NCI-H146 treated with DMSO at 0.1 percent for 48 hours (cell line): ENCODE measurements around the gene PTPRC.
A peak's percentile ranks its signal among the peaks of the same experiment; 100 is the strongest.

Experiments used
- DNase-seq: peaks from one replicate; lab custom pipeline; 2025; ENCODE audit not compliant: unreplicated experiment; lab: John Stamatoyannopoulos, UW

Gene PTPRC

DNA sequence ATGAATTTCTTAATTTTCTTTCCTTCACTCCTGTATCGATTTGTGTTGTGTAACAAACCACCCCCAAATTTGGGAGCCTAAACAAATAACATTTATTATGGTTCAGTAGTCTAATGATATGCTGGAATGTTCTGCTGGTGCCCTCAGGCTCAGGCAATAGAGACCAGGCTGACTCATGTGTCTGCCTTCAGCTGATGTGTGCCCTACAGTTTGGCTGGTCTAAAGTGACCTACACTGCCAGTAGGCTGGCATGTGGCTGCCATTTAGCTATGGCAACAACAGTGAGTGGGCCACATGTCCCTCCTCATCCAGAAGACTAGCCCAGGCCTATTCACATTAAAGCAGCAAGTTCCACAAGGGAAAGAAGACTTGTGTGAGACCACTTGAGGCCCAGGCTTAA, 115.8 kb downstream of the PTPRC start:
- DNase-seq: no peak

DNA sequence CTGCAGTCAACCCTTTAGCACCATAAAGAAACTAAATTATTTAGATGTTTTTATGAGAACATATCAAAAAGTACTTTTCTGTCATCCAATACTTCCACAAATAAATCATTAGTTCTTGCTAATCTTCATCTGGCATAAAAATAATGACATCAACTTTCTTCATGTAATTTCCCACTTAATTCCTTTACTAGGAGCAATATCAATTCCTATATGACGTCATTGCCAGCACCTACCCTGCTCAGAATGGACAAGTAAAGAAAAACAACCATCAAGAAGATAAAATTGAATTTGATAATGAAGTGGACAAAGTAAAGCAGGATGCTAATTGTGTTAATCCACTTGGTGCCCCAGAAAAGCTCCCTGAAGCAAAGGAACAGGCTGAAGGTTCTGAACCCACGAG, 116.9 kb downstream of the PTPRC start:
- no peak for DNase-seq

DNA sequence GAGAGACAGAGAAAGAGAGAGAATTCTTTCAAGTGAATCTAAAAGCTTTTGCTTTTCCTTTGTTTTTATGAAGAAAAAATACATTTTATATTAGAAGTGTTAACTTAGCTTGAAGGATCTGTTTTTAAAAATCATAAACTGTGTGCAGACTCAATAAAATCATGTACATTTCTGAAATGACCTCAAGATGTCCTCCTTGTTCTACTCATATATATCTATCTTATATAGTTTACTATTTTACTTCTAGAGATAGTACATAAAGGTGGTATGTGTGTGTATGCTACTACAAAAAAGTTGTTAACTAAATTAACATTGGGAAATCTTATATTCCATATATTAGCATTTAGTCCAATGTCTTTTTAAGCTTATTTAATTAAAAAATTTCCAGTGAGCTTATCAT, 117.6 kb downstream of the PTPRC start:
- no peak for DNase-seq

DNA sequence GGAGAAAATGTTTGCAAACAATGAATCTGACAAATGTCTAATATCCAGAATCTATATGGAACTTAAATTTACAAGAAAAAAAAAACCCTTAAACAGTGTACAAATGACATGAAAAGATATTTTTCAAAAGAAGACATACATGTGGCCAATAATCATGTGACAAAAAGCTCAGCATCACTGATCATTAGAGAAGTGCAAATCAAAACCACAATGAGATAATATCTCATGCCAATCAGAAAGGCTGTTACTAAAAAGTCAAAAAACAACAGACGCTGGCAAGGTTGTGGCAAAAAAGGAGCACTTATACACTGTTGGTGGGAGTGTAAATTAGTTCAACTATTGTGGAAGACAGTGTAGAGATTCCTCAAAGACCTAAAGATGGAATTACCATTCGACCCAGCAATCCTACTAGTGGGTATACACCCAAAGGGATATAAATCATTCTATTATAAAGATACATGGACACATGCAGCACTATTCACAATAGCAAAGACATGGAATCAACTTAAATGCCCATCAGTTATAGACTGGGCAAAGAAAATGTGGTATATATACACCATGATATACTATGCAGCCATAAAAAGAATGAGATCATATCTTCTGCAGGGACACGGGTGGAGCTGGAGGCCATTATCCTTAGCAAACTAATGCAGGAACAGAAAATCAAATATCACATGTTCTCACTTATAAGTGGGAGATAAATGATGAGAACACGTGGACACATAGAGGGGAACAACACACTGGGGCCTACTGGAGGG, 123.2 kb downstream of the PTPRC start:
- no peak for DNase-seq

DNA sequence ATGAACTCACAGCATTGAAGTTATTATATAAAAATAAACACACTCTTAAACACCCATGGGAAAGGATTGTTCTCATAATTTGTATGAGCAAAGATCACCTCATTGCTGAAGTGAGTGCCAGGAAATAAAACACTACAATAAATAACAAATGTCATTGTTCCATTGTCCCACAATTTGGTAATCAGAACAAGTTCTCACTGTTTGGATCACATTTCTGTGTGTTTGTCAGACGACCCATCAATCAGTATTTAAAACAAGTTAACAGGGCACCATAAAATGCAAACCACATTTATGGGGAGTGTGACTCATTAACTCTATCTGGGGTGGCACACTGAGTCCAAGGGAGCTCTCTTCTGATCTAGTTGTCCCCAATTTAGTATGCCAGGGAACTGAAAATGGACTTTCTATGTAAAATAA, 124.5 kb downstream of the PTPRC start:
- DNase-seq: no peak

DNA sequence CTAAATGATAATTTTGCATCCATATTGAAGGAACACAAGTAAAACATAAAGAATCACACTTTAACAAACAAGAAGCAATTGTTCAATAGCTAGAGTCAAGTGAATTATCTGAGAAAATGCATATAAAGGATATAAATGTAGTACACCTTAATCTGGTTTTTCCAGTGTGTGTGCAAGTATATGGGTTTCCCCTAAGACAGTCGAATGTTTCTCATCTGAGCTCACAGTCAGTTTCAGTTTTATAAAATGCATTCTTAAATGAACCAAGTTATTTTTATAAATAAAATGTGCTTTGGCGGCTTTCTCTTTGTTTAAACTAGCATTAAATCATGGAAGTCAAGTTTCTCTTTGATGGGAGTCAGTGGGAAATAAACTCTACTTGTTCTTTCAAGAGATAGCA, 125.9 kb downstream of the PTPRC start:
- DNase-seq: no peak

DNA sequence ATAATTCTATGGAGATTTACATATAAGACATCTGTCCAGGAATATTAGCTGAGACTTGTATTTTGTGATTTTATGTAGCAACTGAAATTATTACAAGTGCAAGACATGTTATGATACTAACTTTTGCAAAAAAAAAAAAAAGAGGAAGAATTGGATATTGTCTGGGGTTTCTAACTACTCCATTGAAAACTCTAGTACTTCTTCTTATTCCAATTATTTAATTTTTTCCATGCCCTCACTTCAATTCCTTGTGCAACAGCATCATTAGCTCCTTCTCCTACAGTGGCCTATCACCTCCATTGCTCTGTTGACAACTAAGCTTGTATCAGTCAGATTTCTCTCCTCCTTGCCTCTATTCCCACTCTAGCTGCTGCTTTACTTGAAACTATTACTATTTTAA, 126.6 kb downstream of the PTPRC start:
- no peak for DNase-seq

DNA sequence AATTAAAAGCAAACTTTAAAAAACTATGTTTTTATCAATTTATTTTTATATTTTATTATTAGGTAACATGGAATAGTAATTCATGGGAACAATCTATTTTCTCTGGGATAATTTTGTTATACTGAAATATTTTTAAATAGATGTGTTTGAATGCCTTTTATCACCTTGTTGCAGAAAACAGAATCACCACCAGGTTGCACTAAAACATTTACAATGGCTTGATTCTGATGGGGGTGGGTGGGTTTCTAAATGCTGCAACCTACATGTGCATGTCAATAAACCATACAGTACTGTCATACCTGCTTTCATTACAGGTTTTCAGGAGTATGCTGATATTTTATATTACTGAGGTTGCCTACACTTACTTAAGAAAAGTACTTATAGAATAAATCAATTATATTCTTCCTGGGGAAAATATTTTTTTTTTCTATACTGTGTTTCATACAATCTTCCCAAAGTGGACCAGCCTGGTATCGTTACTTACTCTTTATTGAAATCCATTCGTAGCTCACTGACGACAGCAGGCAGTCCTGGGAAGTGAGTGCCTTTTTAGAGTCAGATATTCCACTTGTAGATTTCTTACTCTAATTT, 132.8 kb downstream of the PTPRC start:
- peak; percentile 11 for DNase-seq

DNA sequence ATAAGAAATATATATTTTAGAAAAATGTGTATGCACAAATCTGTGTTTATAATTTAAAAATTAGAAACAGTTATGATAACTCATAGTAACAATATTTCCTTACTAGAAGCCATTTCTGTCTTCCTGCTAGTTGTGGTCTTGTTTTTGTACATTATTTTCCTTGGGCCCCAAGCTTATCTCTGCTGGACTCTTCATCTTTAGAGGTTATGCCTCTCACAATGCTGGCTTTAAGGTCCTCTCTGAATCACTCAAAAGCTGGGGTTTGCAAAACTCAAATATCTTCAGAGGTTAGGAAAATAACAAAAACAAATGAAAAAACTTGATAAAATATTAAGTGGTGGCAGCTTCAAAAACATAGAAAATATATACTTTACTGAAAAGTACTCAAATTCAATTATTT, 133.8 kb downstream of the PTPRC start:
- no peak for DNase-seq

DNA sequence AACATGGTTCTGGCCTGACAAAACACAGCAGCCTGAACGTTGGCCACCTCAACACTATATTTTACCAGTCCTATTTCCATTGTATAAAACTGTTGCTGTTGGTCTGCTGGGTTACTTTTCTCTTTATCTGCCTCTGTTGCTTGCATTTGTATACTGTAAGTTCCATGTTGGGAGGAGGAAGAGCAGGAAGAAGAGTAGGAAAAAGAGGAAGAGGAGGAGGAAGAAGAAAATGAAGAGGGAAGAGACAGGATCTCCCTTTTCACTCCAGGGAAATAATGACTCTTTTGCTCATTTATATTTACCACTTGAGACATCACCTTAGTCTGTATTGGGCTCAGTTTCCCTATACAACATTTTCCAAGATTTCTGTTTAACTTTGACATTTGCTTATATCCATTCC, 134.2 kb downstream of the PTPRC start:
- no peak for DNase-seq

DNA sequence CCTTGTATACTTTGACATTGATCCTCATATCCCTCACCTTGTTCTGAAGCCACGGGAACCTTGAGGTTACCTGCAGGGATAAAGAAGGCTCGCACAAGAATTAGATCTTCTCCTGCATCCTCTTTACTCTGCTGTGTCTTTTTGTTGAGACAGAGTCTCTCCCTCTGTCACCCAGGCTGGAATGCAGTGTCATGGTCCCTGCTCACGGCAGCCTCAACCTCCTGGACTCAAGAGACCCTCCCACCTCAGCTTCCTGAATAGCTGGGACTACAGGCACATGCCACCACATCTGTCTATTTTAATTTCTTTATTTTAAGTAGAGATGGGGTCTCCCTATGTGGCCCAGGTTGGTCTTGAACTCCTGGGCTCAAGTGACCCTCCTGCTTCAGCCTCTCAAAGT, 134.7 kb downstream of the PTPRC start:
- no peak for DNase-seq

DNA sequence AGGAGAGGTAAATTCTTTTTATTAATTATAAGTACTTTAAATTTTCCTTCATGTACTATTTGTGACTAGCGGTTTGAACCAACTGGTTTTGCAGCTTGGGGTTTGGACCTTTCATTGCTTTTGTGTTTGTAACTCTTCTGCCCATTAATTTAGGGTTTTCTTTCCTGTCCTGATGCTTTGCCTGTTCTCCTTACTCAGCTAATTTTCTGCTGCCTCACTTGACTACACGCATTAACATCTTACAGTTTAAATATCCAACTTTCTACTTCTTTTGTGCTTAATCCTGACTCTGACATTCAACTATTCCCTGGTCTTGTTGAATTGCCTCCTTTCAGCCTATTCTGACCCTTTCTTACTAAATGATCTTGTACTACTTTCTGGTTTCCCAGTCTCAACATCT, 135.6 kb downstream of the PTPRC start:
- DNase-seq: no peak

DNA sequence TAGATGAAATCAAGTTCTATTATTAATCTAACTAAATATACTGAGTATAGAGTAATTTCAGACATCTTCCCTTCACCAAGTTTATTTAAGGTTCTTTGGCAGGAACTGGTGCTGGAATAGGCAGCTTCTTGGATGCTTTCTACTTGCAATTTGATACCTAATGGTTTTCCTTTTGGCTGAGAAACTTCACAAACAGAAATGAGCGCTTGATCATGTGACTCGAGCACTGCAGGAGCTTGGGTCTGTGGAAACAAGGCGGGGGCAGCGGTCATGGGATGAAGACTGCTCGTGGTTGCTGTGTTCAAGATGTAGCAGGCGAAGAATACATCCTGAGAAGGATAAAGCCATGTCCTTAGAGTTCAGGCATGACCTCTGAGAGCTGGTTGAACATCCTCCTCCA, 136.8 kb downstream of the PTPRC start:
- DNase-seq: no peak

DNA sequence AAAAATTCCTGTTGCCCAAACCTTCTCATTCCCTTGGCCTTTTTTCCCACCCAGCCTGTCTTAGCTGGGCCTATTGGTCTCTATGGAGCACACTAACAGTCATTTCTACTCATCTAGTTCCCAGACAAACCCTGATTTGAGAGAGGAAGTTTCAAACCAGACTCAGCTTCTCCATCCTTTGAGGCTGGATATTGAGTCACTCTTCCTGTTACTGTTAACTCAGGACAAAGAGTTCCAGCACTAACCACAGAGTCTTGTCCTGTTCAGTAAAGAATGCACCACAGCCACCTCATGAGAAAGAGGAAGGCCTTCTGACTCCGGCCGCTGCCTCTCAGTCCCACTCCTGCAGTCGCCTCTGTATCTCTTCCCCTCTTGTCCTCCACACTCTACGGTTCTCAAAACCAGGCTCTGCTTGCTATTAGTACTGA, 137.8 kb downstream of the PTPRC start:
- DNase-seq: no peak

DNA sequence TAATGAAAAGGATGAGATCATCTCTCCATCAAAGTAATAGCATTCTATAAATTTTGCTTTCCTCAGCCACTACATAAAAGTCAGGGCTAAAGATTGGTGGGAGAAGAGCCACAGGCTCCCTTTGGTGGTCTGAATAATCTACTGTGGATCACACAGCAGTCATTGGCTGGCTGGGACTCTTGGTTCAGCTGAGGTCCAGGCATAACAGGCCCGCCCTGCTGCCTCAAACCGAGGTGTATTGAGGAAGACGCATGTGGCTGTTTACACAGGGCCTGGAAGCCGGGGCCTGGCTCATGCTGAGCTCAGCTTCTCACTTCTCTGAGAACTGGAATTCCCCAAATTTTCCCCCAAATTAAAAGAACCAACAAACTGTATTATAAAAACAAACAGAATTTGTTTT, 139.2 kb downstream of the PTPRC start:
- DNase-seq: no peak

DNA sequence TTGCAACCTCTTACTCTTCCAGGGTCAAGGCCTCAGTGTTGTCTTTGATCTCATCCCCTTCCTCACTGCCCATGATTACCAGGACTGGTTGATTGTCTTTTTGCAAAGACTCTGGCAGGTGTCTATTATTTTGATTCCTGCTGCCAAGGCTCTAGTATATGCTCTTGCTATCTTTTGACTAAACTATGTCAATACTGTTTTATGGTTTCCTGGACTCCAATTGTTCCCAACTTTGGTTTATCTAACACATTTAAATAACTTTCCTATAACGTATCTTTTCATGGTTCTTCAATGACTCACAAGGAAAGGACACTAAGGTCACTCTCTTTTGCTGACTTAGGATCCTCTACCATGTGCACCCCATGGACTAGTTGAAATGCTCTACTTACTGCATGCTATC, 141.5 kb downstream of the PTPRC start:
- DNase-seq: no peak

DNA sequence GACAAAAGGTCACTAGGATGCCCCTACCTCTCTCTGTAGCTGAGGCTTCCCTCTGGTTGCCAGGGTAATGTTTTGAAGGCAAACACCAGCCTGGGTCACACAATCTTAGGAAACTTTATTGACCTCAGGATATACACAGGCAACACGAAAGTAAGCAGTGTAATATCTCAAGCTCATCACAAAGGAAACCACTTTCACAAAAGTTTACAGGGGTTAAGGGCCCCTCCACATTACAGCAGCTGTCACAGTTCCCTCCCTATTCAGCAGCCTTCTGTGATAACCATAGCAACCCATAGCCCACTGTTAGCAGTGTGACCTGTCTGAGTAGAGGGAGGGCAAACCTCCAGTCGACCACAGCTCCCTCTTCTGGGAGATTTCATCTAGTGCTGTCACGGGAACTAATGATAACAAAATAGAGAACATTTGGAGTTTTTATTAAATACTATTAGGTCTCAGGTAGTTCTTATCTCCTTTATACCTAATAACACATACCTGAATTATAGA, 149.8 kb downstream of the PTPRC start:
- no peak for DNase-seq

DNA sequence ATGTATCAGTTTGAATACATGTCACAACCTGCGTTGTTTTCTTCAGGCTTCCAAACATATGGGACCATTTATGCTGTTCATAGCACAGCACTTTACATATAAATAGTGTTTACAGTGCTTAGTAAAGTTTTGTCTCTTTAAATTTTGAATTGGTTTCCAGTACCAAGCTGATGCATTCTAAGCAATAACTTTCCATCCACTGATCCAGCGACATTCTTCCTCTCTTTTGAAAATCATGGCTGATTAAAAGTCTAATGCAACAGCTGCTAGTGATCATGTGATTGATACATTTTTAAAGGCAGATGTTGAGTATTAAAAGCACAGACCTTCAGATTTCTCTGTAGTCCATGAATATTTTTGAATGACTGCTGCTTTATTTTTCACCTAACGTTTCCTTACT, 154.9 kb downstream of the PTPRC start:
- DNase-seq: no peak

DNA sequence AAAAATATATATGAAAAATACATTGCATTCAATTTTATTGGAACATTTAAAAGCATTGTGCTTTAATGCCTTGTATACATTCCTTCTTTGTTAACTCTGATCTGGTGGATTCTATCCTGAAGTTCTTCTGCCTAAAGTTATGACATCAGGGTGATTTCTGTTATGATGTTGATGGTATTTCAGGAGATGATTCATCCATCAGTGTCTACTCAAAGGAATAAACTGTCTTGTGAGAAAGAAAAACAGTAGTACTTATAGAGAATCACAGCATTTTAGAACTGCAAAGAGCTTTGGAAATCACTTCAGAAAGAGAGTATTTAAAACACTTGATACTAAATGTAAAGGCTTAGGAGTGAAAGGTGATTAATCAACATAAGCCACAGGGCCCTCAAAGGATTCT, 155.7 kb downstream of the PTPRC start:
- no peak for DNase-seq

DNA sequence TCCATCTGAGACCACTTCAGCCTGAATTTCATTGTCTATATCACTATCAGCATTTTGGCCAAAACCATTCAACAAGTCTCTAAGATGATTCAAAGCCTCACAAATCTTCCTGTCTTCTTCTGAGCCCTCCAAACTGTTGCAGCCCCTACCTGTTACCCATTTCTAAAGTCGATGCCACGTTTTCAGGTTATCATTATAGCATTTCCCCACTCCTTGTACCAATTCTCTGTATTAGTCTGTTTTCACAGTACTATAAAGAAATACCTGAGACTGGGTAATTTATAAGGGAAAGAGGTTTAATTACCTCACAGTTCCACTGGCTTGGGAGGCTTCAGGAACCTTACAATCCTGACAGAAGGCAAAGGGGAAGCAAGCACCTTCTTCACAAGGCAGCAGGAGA, 158.8 kb downstream of the PTPRC start:
- no peak for DNase-seq

DNA sequence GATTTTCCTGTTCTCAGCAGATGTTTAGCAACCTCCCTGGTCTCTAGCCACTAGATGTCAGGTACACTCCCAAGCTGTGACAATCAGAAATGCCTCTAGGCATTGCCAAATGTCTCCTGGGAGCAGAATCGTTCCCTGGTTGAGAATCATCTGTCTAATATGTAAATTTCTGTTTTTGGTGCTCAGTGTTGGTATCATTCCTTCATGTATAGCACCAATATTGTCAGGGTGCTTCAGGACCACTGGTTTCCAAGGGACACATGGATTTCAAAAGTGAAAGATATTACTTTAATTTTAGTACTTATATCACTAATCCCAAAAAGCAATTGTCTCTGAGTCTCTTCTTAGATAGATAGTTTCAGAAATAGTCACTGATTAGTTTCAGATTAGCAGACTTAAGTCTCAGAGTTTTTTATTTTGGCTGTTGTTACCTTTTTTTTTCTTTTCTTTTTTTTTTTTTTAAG, 160.1 kb downstream of the PTPRC start:
- DNase-seq: no peak

DNA sequence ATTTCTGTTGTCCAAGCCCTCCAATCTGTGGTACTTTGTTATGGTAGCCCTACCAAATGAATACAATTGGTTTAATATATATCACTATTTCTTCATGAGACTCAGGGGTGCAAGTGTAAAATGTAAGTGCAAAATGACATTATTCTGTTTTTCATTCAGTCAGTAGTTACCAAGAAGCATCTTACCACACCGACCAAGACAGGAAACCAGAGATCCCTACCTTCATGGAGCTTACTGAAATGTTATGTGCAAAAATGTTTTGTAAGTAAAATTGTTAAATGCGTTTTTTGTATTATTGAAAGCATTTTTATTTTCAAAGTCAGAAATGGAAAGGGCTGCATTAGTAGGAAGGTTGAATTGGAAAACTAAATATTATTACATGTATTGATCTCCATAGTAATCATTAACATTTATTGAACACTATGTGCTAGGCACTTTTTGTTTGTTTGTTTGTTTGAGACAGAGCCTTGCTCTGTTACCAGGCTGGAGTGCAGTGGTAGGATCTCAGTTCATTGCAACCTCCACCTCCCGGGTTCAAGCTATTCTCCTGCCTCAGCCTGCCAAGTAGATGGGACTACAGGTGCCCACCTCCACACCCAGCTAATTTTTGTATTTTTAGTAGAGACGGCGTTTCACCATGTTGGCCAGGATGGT, 166.8 kb downstream of the PTPRC start:
- no peak for DNase-seq
